ENCODE results near the gene TMCC3. TPM values are rescaled to one million over a fixed set of nuclear protein-coding genes. Genes with fewer than 3 reads are reported as not detected.

The TMCC3 gene
- total RNA-seq, 4 donors from 2014 or later: 11.2 to 18.1 (median 16.4) TPM

DNA sequence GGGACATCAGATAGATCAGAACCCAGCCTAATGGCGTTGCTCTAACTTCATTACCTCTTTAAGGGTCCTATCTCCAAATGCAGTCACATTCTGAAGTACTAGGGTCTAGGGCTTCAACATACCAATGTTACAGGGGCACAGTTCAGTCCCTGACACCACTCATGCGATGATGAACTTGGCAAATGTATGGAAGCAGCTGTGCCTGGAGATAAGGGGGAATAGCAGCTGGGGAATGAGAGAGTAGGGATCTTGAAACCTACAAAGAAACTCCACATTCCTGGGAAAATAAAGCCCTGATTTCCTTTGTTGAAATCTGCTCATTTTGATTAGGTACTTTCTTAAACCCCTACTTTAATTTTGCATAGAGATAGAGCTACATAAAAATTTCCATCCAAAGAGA is 20.5 kb upstream of the TMCC3 start:
- H3K36me3 ChIP-seq: no peaks in the 10 kb centered on the region
- no peaks in the 10 kb centered on the region for H3K27me3 ChIP-seq
- no peak for DNase-seq (ENCODE audit: low spot score in 2 of 2)
- no peaks in the 10 kb centered on the region for H3K9me3 ChIP-seq
- H3K4me3 ChIP-seq: no peak overlapping the region
- WGBS: 89% methylated on average over 2 of the region's 2 CpGs
- peaks cover 28% of the 10 kb centered on the region for H3K4me1 ChIP-seq
- no peak overlapping the region for H3K27ac ChIP-seq
- TF ChIP-seq POLR2AphosphoS5 (IDR thresholded peaks at IDR 0.05) (no peak), POLR2A (IDR thresholded peaks at IDR 0.05) (no peak), CTCF (IDR thresholded peaks at IDR 0.05) (no peak), EP300 (IDR thresholded peaks at IDR 0.05) (no peak)

GRCh38 chr12:94670075-94670474 is 19.7 kb upstream of the TMCC3 start:
- Histone ChIP-seq H3K27me3 (no peaks in the 10 kb centered on the region), H3K9me3 (no peaks in the 10 kb centered on the region), H3K36me3 (no peaks in the 10 kb centered on the region), H3K4me3 (no peak overlapping the region), H3K4me1 (peaks cover 20% of the 10 kb centered on the region), H3K27ac (no peak overlapping the region)
- 68% methylated on average over 6 of the region's 6 CpGs for WGBS
- TF ChIP-seq EP300 (IDR thresholded peaks at IDR 0.05): no peak
- no peak for TF ChIP-seq POLR2A (IDR thresholded peaks at IDR 0.05)
- TF ChIP-seq POLR2AphosphoS5 (IDR thresholded peaks at IDR 0.05): no peak
- no peak for TF ChIP-seq CTCF (IDR thresholded peaks at IDR 0.05)
- no peak for DNase-seq (ENCODE audit: low spot score in 2 of 2)

DNA sequence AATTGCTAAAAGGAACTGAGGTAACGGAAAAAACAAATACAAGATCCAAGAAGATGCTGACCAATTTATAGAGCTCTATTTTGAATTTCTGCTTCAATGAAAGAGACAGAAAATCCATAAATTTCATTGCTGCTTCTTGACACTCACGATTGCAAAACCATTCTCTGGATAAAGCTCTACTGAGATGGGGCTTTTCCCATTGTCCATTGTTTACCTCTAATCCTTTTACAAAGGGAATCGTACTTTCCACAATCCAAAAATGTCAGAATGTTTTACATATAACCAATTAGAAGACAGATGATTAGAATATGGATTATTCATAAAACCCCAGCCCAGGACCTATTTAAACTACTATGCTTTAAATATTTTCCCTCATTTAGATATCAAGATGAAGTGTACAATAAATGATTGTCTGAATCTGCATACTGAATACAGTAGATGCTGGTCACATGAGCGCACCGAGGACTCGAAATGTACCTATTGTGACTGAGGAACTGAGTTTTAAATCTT is 16.7 kb upstream of the TMCC3 start:
- H3K4me1 ChIP-seq: peaks cover 3% of the 10 kb centered on the region
- no peaks in the 10 kb centered on the region for H3K36me3 ChIP-seq
- no peaks in the 10 kb centered on the region for H3K9me3 ChIP-seq
- H3K4me3 ChIP-seq: no peak overlapping the region
- no peaks in the 10 kb centered on the region for H3K27me3 ChIP-seq
- H3K27ac ChIP-seq: no peak overlapping the region
- 87% methylated on average over 6 of the region's 6 CpGs for WGBS
- DNase-seq (ENCODE audit: low spot score in 2 of 2): no peak
- no peak for TF ChIP-seq POLR2A (IDR thresholded peaks at IDR 0.05)
- TF ChIP-seq POLR2AphosphoS5 (IDR thresholded peaks at IDR 0.05): no peak
- TF ChIP-seq EP300 (IDR thresholded peaks at IDR 0.05): no peak
- TF ChIP-seq CTCF (IDR thresholded peaks at IDR 0.05): no peak

- Histone ChIP-seq H3K27me3 (no peaks in the 10 kb centered on the region), H3K4me1 (peaks cover 3% of the 10 kb centered on the region), H3K36me3 (no peaks in the 10 kb centered on the region), H3K4me3 (no peak overlapping the region), H3K9me3 (no peaks in the 10 kb centered on the region), H3K27ac (no peak overlapping the region)
- TF ChIP-seq CTCF (IDR thresholded peaks at IDR 0.05): no peak
- TF ChIP-seq POLR2AphosphoS5 (IDR thresholded peaks at IDR 0.05): no peak
- TF ChIP-seq POLR2A (IDR thresholded peaks at IDR 0.05): no peak
- no peak for TF ChIP-seq EP300 (IDR thresholded peaks at IDR 0.05)
- DNase-seq (ENCODE audit: low spot score in 2 of 2): no peak
- WGBS: 70% methylated on average over 2 of the region's 2 CpGs
Observed at GRCh38 chr12:94666158-94666557, 15.8 kb upstream of the TMCC3 start.

- Histone ChIP-seq H3K27me3 (no peaks in the 10 kb centered on the region), H3K4me1 (peaks cover 14% of the 10 kb centered on the region), H3K9me3 (no peaks in the 10 kb centered on the region), H3K36me3 (no peaks in the 10 kb centered on the region), H3K27ac (no peak overlapping the region), H3K4me3 (no peak overlapping the region)
- TF ChIP-seq POLR2A (IDR thresholded peaks at IDR 0.05) (no peak), EP300 (IDR thresholded peaks at IDR 0.05) (no peak), POLR2AphosphoS5 (IDR thresholded peaks at IDR 0.05) (no peak), CTCF (IDR thresholded peaks at IDR 0.05) (no peak)
- no peak for DNase-seq (ENCODE audit: low spot score in 2 of 2)
- WGBS: 89% methylated on average over 4 of the region's 4 CpGs
Observed at GRCh38 chr12:94663702-94664101, 13.3 kb upstream of the TMCC3 start.

All from suprapubic skin (tissue), 4 donors.